PC-3 (cell line): ENCODE measurements around the gene SEC16A. TPM values are rescaled to one million over a fixed set of nuclear protein-coding genes. Genes with fewer than 3 reads are reported as not detected.

Experiments used
- ATAC-seq: fragments of 200-7000 bp; cut with Tn5 transposase; 2 replicates; pipeline ENCODE4 v1.9.1; 2020; ENCODE audit warnings: mild to moderate bottlenecking, moderate library complexity
- BruUV-seq: library from RNA; stranded (reverse); fragments of 400-500 nt; replicated peaks from 2 replicates; lab custom pipeline; 2021; lab: Mats Ljungman, UMichigan
- CTCF ChIA-PET: fragments of 300-600 bp; sonication (Branson Sonifier 250); formaldehyde crosslinking; loops from one replicate; lab custom pipeline; 2022; ENCODE audit warnings: antibody characterized with exemption; lab: Charles Lee
- POLR2A ChIA-PET: fragments of 300-600 bp; sonication (Branson Sonifier 250); formaldehyde crosslinking; loops from one replicate; lab custom pipeline; 2022; ENCODE audit warnings: antibody characterized with exemption; ENCODE audit not compliant: unreplicated experiment; lab: Charles Lee
- DNase-seq: peaks from one replicate; pipeline ENCODE4 v3.0.0-alpha.2; 2015
- H2AFZ ChIP-seq: fragments of 300-600 bp; sonication (generic); 2 replicates; pipeline ENCODE4 v1.6.0; 2016; ENCODE audit warnings: antibody characterized with exemption, low read length
- H3F3A ChIP-seq: fragments of 300-600 bp; sonication (generic); one replicate; pipeline ENCODE4 v1.6.0; 2017; ENCODE audit warnings: antibody characterized with exemption, low read length, control low read depth, mild to moderate bottlenecking; ENCODE audit not compliant: unreplicated experiment
- H3K27ac ChIP-seq: fragments of 300-600 bp; sonication (generic); 2 replicates; pipeline ENCODE4 v1.5.1; 2016; ENCODE audit warnings: mild to moderate bottlenecking, low read length
- H3K27me3 ChIP-seq: fragments of 300-600 bp; sonication (generic); 2 replicates; pipeline ENCODE4 v1.6.1; 2016; ENCODE audit warnings: low read length, mixed read lengths
- H3K36me3 ChIP-seq: fragments of 300-600 bp; sonication (generic); 2 replicates; pipeline ENCODE4 v1.6.1; 2016; ENCODE audit warnings: low read depth, mixed run types, low read length, mixed read lengths
- H3K4me1 ChIP-seq: fragments of 300-600 bp; sonication (generic); 2 replicates; pipeline ENCODE4 v1.5.1; 2016; ENCODE audit warnings: low read length; ENCODE audit not compliant: insufficient read depth
- H3K4me2 ChIP-seq: fragments of 300-600 bp; sonication (generic); 2 replicates; pipeline ENCODE4 v1.6.0; 2016; ENCODE audit warnings: low read length
- H3K4me3 ChIP-seq: fragments of 300-600 bp; sonication (generic); 2 replicates; pipeline ENCODE4 v1.5.1; 2016; ENCODE audit warnings: mild to moderate bottlenecking, low read length, mixed read lengths
- H3K79me2 ChIP-seq: fragments of 300-600 bp; sonication (generic); 2 replicates; pipeline ENCODE4 v1.6.1; 2017; ENCODE audit warnings: low read length, mixed read lengths
- H3K9ac ChIP-seq: fragments of 300-600 bp; sonication (generic); 2 replicates; pipeline ENCODE4 v1.6.0; 2016; ENCODE audit warnings: mild to moderate bottlenecking, low read length
- H3K9me2 ChIP-seq: fragments of 300-600 bp; sonication (generic); replicated peaks from 2 replicates; pipeline ENCODE4 v1.6.1; 2016; ENCODE audit warnings: mixed run types, low read length, mixed read lengths
- H3K9me3 ChIP-seq: fragments of 300-600 bp; sonication (generic); 2 replicates; pipeline ENCODE4 v1.6.1; 2016; ENCODE audit warnings: low read length, mixed read lengths
- H4K20me1 ChIP-seq: fragments of 300-600 bp; sonication (generic); 2 replicates; pipeline ENCODE4 v1.6.1; 2016; ENCODE audit warnings: low read length, mixed read lengths
- CTCF ChIP-seq: fragments of 300-600 bp; sonication (generic); conservative IDR thresholded peaks from 2 replicates; pipeline ENCODE4 v1.5.1; 2017; ENCODE audit warnings: antibody characterized with exemption, low read depth, mild to moderate bottlenecking, low read length
- EZH2 ChIP-seq: fragments of 300-600 bp; sonication (generic); IDR thresholded peaks from one replicate; pipeline ENCODE4 v1.6.1; 2017; ENCODE audit warnings: antibody characterized with exemption, mild to moderate bottlenecking, low read length; ENCODE audit not compliant: unreplicated experiment
- EZH2phosphoT487 ChIP-seq: fragments of 300-600 bp; sonication (generic); IDR thresholded peaks from 2 replicates; pipeline ENCODE4 v1.6.1; 2018; ENCODE audit warnings: mild to moderate bottlenecking, antibody characterized with exemption, low read length, borderline replicate concordance
- intact Hi-C: fragments of 100-400 bp; cut with micrococcal nuclease; formaldehyde crosslinking; loops from 2 replicates; pipeline ENCODE4 v1.9.0; 2023
- total RNA-seq: library from RNA; depleted of rRNA; stranded (reverse); fragments of >200 nt; gene quantifications from 2 replicates; pipeline ENCODE4 v1.2.3, GENCODE V29; 2014

SEC16A gene
- total RNA-seq, 1 experiment from 2014 or later: 28.3 TPM

- Histone ChIP-seq H3K9ac (no peak overlapping the region), H3K4me2 (no peak overlapping the region), H3K36me3 (no peaks in the 10 kb centered on the region), H3K79me2 (no peaks in the 10 kb centered on the region), H3K4me1 (no peaks in the 10 kb centered on the region), H3K27me3 (no peaks in the 10 kb centered on the region), H3K27ac (no peak overlapping the region), H3F3A (no peaks in the 10 kb centered on the region), H4K20me1 (no peaks in the 10 kb centered on the region), H3K9me2 (no peaks in the 10 kb centered on the region), H3K4me3 (no peak overlapping the region), H3K9me3 (no peaks in the 10 kb centered on the region), H2AFZ (no peak overlapping the region)
- DNase-seq (no peak), ATAC-seq (peak; percentile 18; the same call in 1 of the 2 replicates)
- ChIA-PET POLR2A (no interaction called here), CTCF (no interaction called here)
- intact Hi-C loops: no loop called here
- no TSS peak for BruUV-seq
- TF ChIP-seq EZH2 (no peak), CTCF (no peak), EZH2phosphoT487 (no peak)
These were observed 45.2 kb upstream of the SEC16A start for GRCh38 chr9:136527721-136528710.

- H3K4me2 ChIP-seq: no peak overlapping the region
- no peaks in the 10 kb centered on the region for H3K9me2 ChIP-seq
- no peaks in the 10 kb centered on the region for H3K79me2 ChIP-seq
- TF ChIP-seq EZH2: no peak
- no peak for TF ChIP-seq CTCF
- no peak for TF ChIP-seq EZH2phosphoT487
- no peak overlapping the region for H3K4me3 ChIP-seq
- BruUV-seq: no TSS peak
- H4K20me1 ChIP-seq: no peaks in the 10 kb centered on the region
- H3F3A ChIP-seq: no peaks in the 10 kb centered on the region
- intact Hi-C loops: no loop called here
- no peaks in the 10 kb centered on the region for H3K9me3 ChIP-seq
- ChIA-PET POLR2A (no interaction called here), CTCF (no interaction called here)
- no peaks in the 10 kb centered on the region for H3K4me1 ChIP-seq
- no peaks in the 10 kb centered on the region for H3K36me3 ChIP-seq
- H3K27ac ChIP-seq: no peak overlapping the region
- no peak for DNase-seq
- H3K27me3 ChIP-seq: no peaks in the 10 kb centered on the region
- no peak for ATAC-seq
- H3K9ac ChIP-seq: no peak overlapping the region
- no peak overlapping the region for H2AFZ ChIP-seq
These were observed 44.3 kb upstream of the SEC16A start for GRCh38 chr9:136527131-136527530.

GRCh38 chr9:136526625-136527066, 43.8 kb upstream of the SEC16A start:
- H3K27ac ChIP-seq: no peak overlapping the region
- ATAC-seq (no peak), DNase-seq (no peak)
- no peaks in the 10 kb centered on the region for H4K20me1 ChIP-seq
- no peaks in the 10 kb centered on the region for H3K36me3 ChIP-seq
- no TSS peak for BruUV-seq
- H3F3A ChIP-seq: no peaks in the 10 kb centered on the region
- no peak overlapping the region for H2AFZ ChIP-seq
- ChIA-PET CTCF (no interaction called here), POLR2A (no interaction called here)
- no peaks in the 10 kb centered on the region for H3K27me3 ChIP-seq
- H3K9me3 ChIP-seq: no peaks in the 10 kb centered on the region
- no peak overlapping the region for H3K4me3 ChIP-seq
- no peaks in the 10 kb centered on the region for H3K79me2 ChIP-seq
- H3K4me2 ChIP-seq: no peak overlapping the region
- H3K9me2 ChIP-seq: no peaks in the 10 kb centered on the region
- no peak overlapping the region for H3K9ac ChIP-seq
- intact Hi-C loops: no loop called here
- H3K4me1 ChIP-seq: no peaks in the 10 kb centered on the region
- TF ChIP-seq EZH2phosphoT487 (no peak), CTCF (no peak), EZH2 (no peak)
